Naive thymus-derived CD8-positive, alpha-beta T cell (primary cell): ENCODE results near the gene CPN2. TPM values are rescaled to one million over a fixed set of nuclear protein-coding genes. Genes with fewer than 3 reads are reported as not detected.

Source experiments
- ATAC-seq, 2 donors: fragments of 150-1000 bp; cut with Tn5 transposase in 1 of 2; sonication (Bioruptor Pico), chemical (Tn5 transposase) in 1 of 2; 1 replicate in 1 of 2; 2 replicates in 1 of 2; pipeline ENCODE4 v1.10.0; 2021; ENCODE audit warnings: mild to moderate bottlenecking in 2 of 2, moderate library complexity in 2 of 2
- POLR2A ChIA-PET: fragments of 350-600 bp; sonication (Branson Sonifier 250); formaldehyde crosslinking; loops from one replicate; lab custom pipeline; 2021; ENCODE audit warnings: antibody characterized with exemption; lab: Charles Lee
- DNase-seq, 10 donors: peaks; one replicate each; pipeline versions ENCODE4 v3.0.0 to v3.0.0-alpha.2; 2020 to 2022
- H3K27ac Mint-ChIP-seq, 10 donors: one replicate each; pipeline ENCODE4 v1.8.0; 2020 to 2022; ENCODE audit warnings: mild to moderate bottlenecking in 10 of 10, mixed read lengths in 10 of 10, moderate library complexity in 4 of 10, inconsistent platforms in 1 of 10
- H3K27me3 Mint-ChIP-seq, 5 donors: one replicate each; pipeline ENCODE4 v1.8.0; 2021 to 2022; ENCODE audit warnings: mixed read lengths in 5 of 5
- H3K36me3 Mint-ChIP-seq, 3 donors: one replicate each; pipeline ENCODE4 v1.8.0; 2020 to 2022; ENCODE audit warnings: mixed read lengths in 3 of 3, mild to moderate bottlenecking in 2 of 3, inconsistent platforms in 1 of 3
- H3K4me1 Mint-ChIP-seq, 4 donors: one replicate each; pipeline ENCODE4 v1.8.0; 2021 to 2022; ENCODE audit warnings: mixed read lengths in 4 of 4
- H3K4me3 Mint-ChIP-seq, 10 donors: one replicate each; pipeline ENCODE4 v1.8.0; 2020 to 2022; ENCODE audit warnings: mild to moderate bottlenecking in 10 of 10, mixed read lengths in 10 of 10, moderate library complexity in 6 of 10, inconsistent platforms in 1 of 10
- H3K9me3 Mint-ChIP-seq, 9 donors: one replicate each; pipeline ENCODE4 v1.8.0; 2020 to 2022; ENCODE audit warnings: mixed read lengths in 9 of 9, mild to moderate bottlenecking in 3 of 9, inconsistent platforms in 1 of 9, moderate library complexity in 1 of 9
- polyA plus RNA-seq, 3 donors: library from polyadenylated mRNA; unstranded; fragments of 300-500 nt; fragmentation: Illumina TruSeq; gene quantifications; one replicate each; pipeline ENCODE4 v1.2.3, GENCODE V29; 2021
- total RNA-seq, 8 experiments: library from RNA in 2 of 8; stranded (reverse) in 2 of 8; gene quantifications; one replicate each; pipeline ENCODE4 v1.2.3 and lab custom pipeline; 2021 to 2026

CPN2 gene
- total and polyA plus RNA-seq, 5 experiments from 2014 or later: not detected

DNA sequence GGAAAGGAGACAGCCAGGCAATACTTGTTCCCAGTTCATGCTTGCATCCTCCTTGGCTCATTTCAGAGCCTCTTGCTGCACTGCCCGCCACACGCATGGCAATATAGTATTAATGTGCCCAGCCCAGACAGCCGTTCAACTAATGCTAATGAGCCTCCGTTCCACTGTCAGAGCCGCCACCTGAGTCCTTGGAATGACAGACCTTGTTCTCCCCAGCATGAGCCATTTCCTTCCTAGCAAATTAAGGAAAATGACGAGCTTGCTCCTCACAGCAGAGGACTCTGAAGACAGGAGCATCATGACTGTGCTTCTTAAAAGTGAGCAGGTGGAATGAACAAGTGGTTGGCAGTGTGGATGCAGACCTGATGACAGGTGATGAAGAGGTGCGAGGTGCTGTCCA, 29.2 kb upstream of the CPN2 start:
- no peaks in the 10 kb centered on the region for H3K9me3 Mint-ChIP-seq
- POLR2A ChIA-PET: no interaction called here
- H3K4me1 Mint-ChIP-seq: peaks cover 0 to 2% (median under 1%) of the 10 kb centered on the region in 4 donors
- no peak overlapping the region for H3K4me3 Mint-ChIP-seq
- ATAC-seq (no peak), DNase-seq (peak in 1 of 10 donors; percentile 11)
- peaks cover 1 to 13% (median 7%) of the 10 kb centered on the region in 5 donors for H3K27me3 Mint-ChIP-seq
- H3K27ac Mint-ChIP-seq: no peak overlapping the region
- H3K36me3 Mint-ChIP-seq: no peaks in the 10 kb centered on the region

DNA sequence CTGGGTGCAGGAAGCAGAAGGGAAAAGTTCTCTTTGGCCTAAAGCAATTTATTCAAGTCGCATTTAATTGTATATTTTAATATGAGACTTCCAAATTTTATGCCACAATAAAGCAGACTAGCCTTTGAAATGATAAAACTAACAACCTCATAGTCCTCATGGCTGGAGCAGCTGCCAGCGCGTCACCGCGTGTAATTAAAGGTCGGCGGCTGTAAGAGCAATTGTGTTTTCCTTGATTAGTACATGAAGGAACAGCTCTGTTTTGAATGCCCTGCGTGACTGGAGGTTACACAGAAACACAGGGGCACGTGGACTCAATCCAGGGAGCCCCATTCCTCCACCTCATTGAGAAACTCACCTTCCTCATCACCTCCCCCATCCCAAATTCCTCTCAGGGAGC, 28.5 kb upstream of the CPN2 start:
- Mint-ChIP-seq H3K36me3 (no peaks in the 10 kb centered on the region), H3K4me1 (peaks cover 0 to 6% (median 1%) of the 10 kb centered on the region in 4 donors), H3K27ac (no peak overlapping the region), H3K9me3 (no peaks in the 10 kb centered on the region), H3K27me3 (peaks cover 5 to 18% (median 10%) of the 10 kb centered on the region in 5 donors), H3K4me3 (no peak overlapping the region)
- no peak for ATAC-seq
- peak in 1 of 10 donors; percentile 32 for DNase-seq
- POLR2A ChIA-PET: no interaction called here

DNA sequence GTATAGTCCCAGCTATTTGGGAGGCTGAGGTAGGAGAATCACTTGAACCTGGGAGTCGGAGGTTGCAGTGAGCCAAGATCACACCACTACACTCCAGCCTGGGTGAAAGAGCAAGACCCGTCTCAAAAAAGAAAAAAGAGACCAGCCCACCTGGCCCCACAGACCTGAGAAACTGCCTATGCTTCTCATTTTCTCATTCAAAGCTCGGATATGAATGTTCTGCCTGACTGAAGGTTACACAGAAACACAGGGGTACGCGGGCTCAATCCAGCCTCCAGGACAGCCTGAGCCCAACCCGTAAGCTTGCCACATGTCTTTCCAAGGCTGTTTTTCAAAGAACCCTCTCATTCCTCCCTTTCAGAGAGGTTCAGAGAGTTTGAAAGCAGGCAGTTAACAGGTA, 28.1 kb upstream of the CPN2 start:
- POLR2A ChIA-PET: no interaction called here
- DNase-seq (peak in 1 of 10 donors; percentile 7), ATAC-seq (no peak)
- peaks cover 5 to 18% (median 11%) of the 10 kb centered on the region in 5 donors for H3K27me3 Mint-ChIP-seq
- H3K9me3 Mint-ChIP-seq: no peaks in the 10 kb centered on the region
- H3K27ac Mint-ChIP-seq: no peak overlapping the region
- peaks cover 0 to 6% (median 1%) of the 10 kb centered on the region in 4 donors for H3K4me1 Mint-ChIP-seq
- H3K36me3 Mint-ChIP-seq: no peaks in the 10 kb centered on the region
- no peak overlapping the region for H3K4me3 Mint-ChIP-seq

DNA sequence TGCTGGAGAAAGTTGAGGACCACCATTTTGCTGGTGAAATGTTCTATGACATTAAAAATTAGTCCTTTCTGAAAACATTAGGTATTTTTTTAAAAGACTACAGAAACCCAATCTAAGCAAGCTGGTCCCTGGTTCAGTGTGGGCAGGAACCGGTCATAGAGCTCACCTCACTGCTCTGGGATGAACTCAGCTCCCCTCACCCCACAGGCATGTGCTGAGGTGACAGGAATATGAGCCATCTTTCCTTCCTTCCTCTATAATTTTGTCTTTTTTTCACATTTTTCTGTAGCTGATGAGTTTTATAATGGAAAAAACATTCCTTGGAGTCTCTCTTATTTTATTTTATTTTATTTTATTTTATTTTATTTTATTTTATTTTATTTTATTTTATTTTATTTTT, 26.6 kb upstream of the CPN2 start:
- H3K9me3 Mint-ChIP-seq: no peaks in the 10 kb centered on the region
- peaks cover 0 to 6% (median 0%) of the 10 kb centered on the region in 4 donors for H3K4me1 Mint-ChIP-seq
- peak in 1 of 10 donors; percentile 14 for DNase-seq
- H3K36me3 Mint-ChIP-seq: no peaks in the 10 kb centered on the region
- POLR2A ChIA-PET: interaction anchor here (0.8 to 1.0 kb wide), 2 partner anchors 19 to 22 kb away, joined by 3 to 10 read pairs; partner anchors contain the start of gene GP5
- no peak overlapping the region for H3K27ac Mint-ChIP-seq
- H3K4me3 Mint-ChIP-seq: no peak overlapping the region
- no peak for ATAC-seq
- peaks cover 5 to 15% (median 11%) of the 10 kb centered on the region in 5 donors for H3K27me3 Mint-ChIP-seq

DNA sequence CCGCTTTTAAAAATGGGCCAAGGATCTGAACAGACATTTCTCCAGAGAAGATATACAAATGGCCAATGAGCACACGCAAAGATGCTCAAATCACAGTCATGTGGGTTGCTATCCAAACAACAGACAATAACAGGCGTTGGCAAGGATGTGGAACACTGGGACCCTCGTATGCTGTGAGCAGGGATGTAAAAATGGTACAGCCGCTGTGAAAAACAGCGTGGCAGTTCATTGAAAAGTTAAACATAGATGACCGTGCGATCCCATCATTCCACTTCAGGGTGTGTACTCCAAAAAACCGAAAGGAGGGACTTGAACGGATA, 25.1 kb upstream of the CPN2 start:
- POLR2A ChIA-PET: no interaction called here
- no peak for ATAC-seq
- Mint-ChIP-seq H3K9me3 (no peaks in the 10 kb centered on the region), H3K27ac (no peak overlapping the region), H3K27me3 (peaks cover 9 to 25% (median 16%) of the 10 kb centered on the region in 5 donors), H3K4me1 (peaks cover 0 to 6% (median 0%) of the 10 kb centered on the region in 4 donors), H3K4me3 (no peak overlapping the region), H3K36me3 (no peaks in the 10 kb centered on the region)
- no peak for DNase-seq

DNA sequence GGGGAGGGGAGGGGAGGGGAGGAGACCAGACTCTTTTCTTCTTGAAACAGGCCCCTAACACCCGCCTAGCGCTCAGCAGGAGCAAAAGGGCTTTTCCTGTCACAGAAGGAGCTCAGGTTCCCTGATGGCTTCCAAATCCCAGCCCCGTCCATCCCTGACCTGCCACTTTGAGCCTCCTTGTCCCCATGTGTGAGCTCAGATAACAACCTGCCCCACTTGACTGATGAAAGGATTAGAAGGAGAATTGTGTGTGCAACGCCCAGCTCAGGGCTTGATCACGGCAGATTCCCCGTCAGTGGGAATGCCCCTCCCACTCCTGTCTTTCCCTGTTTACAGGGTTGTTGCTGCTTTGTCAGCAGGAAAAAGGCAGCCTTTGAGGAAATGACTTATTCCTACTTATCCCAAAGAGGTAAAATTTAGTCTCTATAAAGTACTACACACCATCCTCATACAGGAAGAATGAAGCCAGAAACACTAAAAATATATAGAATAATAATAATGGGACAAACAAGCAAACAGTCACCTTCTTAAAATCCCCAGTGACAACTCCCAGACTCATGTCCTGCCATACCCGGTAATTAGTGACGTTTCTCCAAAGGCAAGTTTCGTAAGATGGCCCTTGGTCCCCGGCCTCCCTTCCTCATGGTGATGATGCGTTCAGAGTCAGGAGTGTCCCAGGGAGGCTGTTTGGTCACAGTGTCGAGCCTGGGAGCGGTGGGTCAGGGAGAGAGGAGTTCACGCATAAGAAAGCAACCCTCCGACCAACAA, 24.5 kb upstream of the CPN2 start:
- POLR2A ChIA-PET: no interaction called here
- ATAC-seq (no peak), DNase-seq (no peak)
- Mint-ChIP-seq H3K9me3 (no peaks in the 10 kb centered on the region), H3K36me3 (no peaks in the 10 kb centered on the region), H3K27ac (no peak overlapping the region), H3K4me3 (no peak overlapping the region), H3K4me1 (peaks cover 0 to 6% (median 0%) of the 10 kb centered on the region in 4 donors), H3K27me3 (peaks cover 10 to 29% (median 18%) of the 10 kb centered on the region in 5 donors)

DNA sequence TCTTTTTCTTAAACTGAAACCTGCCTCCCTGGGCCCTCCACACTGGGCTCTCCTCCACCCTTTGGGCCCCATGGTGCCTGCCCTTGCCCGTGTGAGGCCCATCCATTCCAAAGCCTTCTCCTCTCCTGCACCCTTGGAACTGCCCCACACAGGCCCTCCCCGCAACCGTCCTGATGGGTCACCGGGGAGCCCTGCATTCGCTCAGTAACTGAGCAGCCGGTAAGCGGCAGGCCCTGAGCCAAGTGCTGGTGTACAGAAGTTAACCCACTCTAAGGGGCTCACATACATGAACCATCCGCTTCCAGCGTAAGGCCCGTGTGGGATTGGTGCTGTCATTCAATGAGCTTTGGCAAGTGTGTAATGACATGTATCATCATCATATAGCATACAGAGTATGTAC, 23.8 kb upstream of the CPN2 start:
- POLR2A ChIA-PET: no interaction called here
- H3K27me3 Mint-ChIP-seq: peaks cover 16 to 36% (median 25%) of the 10 kb centered on the region in 5 donors
- H3K4me1 Mint-ChIP-seq: peaks cover 0 to 8% (median 0%) of the 10 kb centered on the region in 4 donors

DNA sequence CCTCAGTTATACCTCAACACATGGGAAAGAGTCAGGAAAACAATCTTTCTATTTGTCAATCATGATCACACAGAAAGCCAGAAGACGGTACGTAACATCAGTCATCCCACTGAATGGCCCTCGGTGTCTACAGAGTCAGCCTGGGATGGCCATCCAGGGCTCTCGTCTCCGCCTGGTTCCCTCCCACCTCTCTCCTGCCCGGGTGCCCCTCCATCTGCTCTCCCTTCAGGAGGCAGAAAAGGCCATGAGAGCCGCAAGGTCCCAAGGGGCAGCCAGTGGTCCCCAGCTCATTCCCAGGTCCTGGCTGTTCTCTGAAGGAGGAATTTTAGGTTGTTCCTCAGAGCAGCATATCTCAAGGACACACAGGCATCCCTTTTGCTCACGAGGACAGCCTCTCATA, 22.8 kb upstream of the CPN2 start:
- H3K9me3 Mint-ChIP-seq: no peaks in the 10 kb centered on the region
- no peak for DNase-seq
- H3K27me3 Mint-ChIP-seq: peaks cover 17 to 47% (median 32%) of the 10 kb centered on the region in 5 donors
- no peaks in the 10 kb centered on the region for H3K36me3 Mint-ChIP-seq
- no peak overlapping the region for H3K27ac Mint-ChIP-seq
- no peak for ATAC-seq
- H3K4me1 Mint-ChIP-seq: peaks cover 0 to 11% (median under 1%) of the 10 kb centered on the region in 4 donors
- POLR2A ChIA-PET: no interaction called here
- no peak overlapping the region for H3K4me3 Mint-ChIP-seq

More for the DNA sequence above, 23.8 kb upstream of the CPN2 start:
- no peaks in the 10 kb centered on the region for H3K36me3 Mint-ChIP-seq
- DNase-seq (no peak), ATAC-seq (no peak)
- H3K27ac Mint-ChIP-seq: no peak overlapping the region
- H3K9me3 Mint-ChIP-seq: no peaks in the 10 kb centered on the region
- H3K4me3 Mint-ChIP-seq: no peak overlapping the region

DNA sequence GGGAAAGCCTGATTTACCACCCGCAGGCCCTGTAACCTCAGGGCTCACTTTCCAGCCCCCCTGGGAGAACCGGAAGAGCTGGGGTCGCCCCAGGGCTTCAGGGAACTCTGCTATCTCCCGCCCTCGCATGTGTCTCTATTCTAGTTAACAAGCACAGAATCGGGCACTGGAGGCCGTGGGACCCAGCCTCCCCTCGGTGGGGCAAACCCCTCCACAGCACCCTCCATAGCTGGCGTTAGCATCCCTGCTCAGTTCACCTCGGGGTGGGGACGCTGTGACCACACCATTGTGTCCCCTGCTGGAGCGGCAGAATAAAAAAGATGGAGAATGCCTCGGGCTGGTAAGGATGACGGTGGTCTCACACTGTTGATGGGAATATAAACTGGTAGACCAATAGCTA, 21.9 kb upstream of the CPN2 start:
- Mint-ChIP-seq H3K9me3 (no peaks in the 10 kb centered on the region), H3K36me3 (no peaks in the 10 kb centered on the region), H3K27me3 (peaks cover 20 to 55% (median 31%) of the 10 kb centered on the region in 5 donors), H3K4me1 (peaks cover 0 to 11% (median under 1%) of the 10 kb centered on the region in 4 donors), H3K4me3 (no peak overlapping the region), H3K27ac (no peak overlapping the region)
- POLR2A ChIA-PET: interaction anchor here (0.8 kb wide), 1 partner anchor 24 kb away, joined by 3 read pairs; no protein-coding TSS in a partner anchor
- ATAC-seq (no peak), DNase-seq (no peak)

DNA sequence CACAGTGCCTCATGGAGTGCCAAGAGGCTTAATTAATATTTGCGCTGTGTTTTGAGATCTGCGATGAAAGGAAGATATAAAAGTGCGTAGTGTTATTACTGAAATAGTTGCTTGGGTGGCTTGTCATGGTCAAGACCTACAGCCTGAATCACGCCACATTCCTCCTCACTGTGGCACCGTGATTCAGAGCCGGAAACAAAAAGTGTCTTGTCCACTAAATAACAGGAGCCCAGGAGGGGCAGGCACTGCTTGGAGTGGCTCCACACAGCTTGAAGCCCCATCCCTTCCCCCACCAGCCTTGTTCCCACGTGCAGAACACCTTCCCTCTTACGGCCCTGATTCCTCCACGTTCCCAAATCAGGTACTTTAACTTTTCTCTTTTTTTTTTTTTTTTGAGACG, 19.6 kb upstream of the CPN2 start:
- no peak overlapping the region for H3K27ac Mint-ChIP-seq
- DNase-seq (no peak), ATAC-seq (no peak)
- peaks cover 24 to 70% (median 39%) of the 10 kb centered on the region in 5 donors for H3K27me3 Mint-ChIP-seq
- no peaks in the 10 kb centered on the region for H3K36me3 Mint-ChIP-seq
- POLR2A ChIA-PET: interaction anchor here (0.7 kb wide), 1 partner anchor 18 kb away, joined by 6 read pairs; no protein-coding TSS in a partner anchor
- peaks cover 0 to 11% (median under 1%) of the 10 kb centered on the region in 4 donors for H3K4me1 Mint-ChIP-seq
- H3K9me3 Mint-ChIP-seq: no peaks in the 10 kb centered on the region
- no peak overlapping the region for H3K4me3 Mint-ChIP-seq

DNA sequence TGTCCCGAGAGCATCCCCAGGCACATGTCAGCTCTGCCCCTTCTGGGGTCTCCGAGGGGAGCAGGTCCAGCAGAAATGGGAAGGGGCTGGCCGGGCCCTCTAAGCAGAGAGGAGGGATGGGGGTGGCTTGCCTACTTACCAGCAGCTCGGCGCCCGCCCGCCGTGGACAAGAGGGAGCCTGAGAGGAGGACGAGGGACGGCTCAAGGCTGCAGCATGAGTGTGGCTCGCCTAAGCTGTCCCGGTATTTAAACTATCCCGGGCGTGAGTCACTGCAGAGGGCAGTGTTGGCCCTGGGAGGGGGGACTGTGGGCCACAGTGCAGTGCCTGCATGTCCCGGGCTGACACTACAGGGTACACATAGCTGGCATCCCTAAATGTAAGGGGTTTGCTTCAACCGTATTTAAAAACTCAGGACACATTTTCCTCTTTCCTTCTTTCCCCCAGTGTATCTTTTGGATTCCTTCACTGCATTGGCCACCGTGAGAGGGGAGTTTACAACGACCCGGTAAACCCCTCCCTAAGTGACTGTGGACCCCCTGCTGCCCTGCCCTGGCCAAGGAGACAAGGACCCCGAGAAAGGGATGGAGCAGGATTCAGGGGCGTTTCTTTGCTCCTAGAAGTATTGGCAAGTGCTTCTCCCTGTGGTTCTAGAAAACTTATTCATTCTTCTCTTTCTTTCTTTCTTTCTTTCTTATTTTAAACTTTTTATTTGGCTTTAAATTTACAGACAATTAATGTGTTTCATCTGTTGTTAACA, 18.6 kb upstream of the CPN2 start, which contains the start of gene LRRC15:
Gene LRRC15, minus strand, starts transcription at position 222 of the 758 bp plus-strand sequence. CDS start 8,700 bp downstream, outside the sequence.
- peak within 1 kb of the TSS in 2 of 10 donors; percentile 22 to 51 for H3K27ac Mint-ChIP-seq
- POLR2A ChIA-PET: no interaction called here
- H3K36me3 Mint-ChIP-seq: no peaks in the 10 kb centered on the region
- ATAC-seq (peak; percentile 39 to 49), DNase-seq (no peak)
- H3K4me3 Mint-ChIP-seq: no peak within 1 kb of the TSS
- peaks cover 0 to 5% (median under 1%) of the 10 kb centered on the region in 4 donors for H3K4me1 Mint-ChIP-seq
- H3K9me3 Mint-ChIP-seq: no peaks in the 10 kb centered on the region
- peaks cover 19 to 61% (median 35%) of the 10 kb centered on the region in 5 donors for H3K27me3 Mint-ChIP-seq

DNA sequence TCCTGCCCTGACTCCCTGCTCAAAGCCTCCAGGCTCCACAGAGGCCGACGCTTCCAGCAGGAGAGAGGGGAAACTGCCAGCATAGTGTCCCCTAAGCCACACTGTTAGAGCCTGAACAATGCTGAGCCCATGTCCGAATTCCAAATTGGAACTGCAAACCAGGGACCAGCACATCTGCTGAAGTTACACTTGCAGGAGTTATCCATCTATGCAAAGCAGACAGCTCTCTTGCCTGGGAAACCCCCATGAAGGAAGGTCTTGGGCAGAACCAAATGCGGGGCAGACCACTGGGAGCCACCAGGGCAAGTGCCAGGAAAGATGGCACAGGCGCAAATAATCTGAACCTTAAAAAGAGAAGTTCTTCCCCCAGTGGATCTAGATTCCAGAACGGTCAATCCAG, 17.8 kb upstream of the CPN2 start:
- POLR2A ChIA-PET: no interaction called here
- Mint-ChIP-seq H3K9me3 (no peaks in the 10 kb centered on the region), H3K4me1 (peaks cover 0 to 5% (median under 1%) of the 10 kb centered on the region in 4 donors), H3K4me3 (no peak overlapping the region), H3K27me3 (peaks cover 19 to 60% (median 35%) of the 10 kb centered on the region in 5 donors), H3K27ac (peak overlapping the region in 1 of 10 donors; percentile 22), H3K36me3 (no peaks in the 10 kb centered on the region)
- DNase-seq (no peak), ATAC-seq (no peak)
